Ishikawa (cell line): Measurements from ENCODE around the gene JARID2.

Experiments used
- CEBPB ChIP-seq: IDR thresholded peaks from 2 replicates; pipeline ENCODE4 v1.6.1; 2012
- EGR1 ChIP-seq: IDR thresholded peaks from 2 replicates; pipeline ENCODE4 v1.6.1; 2012
- EP300 ChIP-seq: IDR thresholded peaks from 2 replicates; pipeline ENCODE4 v1.6.1; 2012; ENCODE audit warnings: borderline replicate concordance
- MAX ChIP-seq: IDR thresholded peaks from 2 replicates; pipeline ENCODE4 v1.6.1; 2012
- RAD21 ChIP-seq: IDR thresholded peaks from 2 replicates; pipeline ENCODE4 v1.6.1; 2012; ENCODE audit warnings: low read depth
- REST ChIP-seq: IDR thresholded peaks from 2 replicates; pipeline ENCODE4 v1.6.1; 2012; ENCODE audit warnings: low read depth, mild to moderate bottlenecking
- TAF1 ChIP-seq: IDR thresholded peaks from 2 replicates; pipeline ENCODE4 v1.6.1; 2012; ENCODE audit warnings: low read depth, mild to moderate bottlenecking
- USF1 ChIP-seq: IDR thresholded peaks from 2 replicates; pipeline ENCODE4 v1.6.1; 2012
- YY1 ChIP-seq: IDR thresholded peaks from 2 replicates; pipeline ENCODE4 v1.6.1; 2012; ENCODE audit warnings: low read depth

- TF ChIP-seq REST (no peak), TAF1 (no peak), USF1 (no peak), EGR1 (no peak), CEBPB (no peak), YY1 (no peak), RAD21 (no peak), EP300 (no peak), MAX (no peak)
Observed at GRCh38 chr6:15330174-15330944, 84.5 kb downstream of the JARID2 start.
